ENCODE results near the gene IFT81.

- TF ChIP-seq CTCF (IDR thresholded peaks at IDR 0.05), result no peak
- TF ChIP-seq POLR2A (IDR thresholded peaks at IDR 0.05), result no peak
Observed at GRCh38 chr12:110114528-110114937, 9.6 kb upstream of the IFT81 start.
